K562 (cell line): ENCODE measurements around the gene IQGAP3. TPM values are rescaled to one million over a fixed set of nuclear protein-coding genes. Genes with fewer than 3 reads are reported as not detected.
A peak's percentile ranks its signal among the peaks of the same experiment; 100 is the strongest.

ENCODE experiments used
- BCL6 ChIP-seq: fragments of 250-450 bp; sonication (Bioruptor Pico); IDR thresholded peaks from 2 replicates; pipeline ENCODE4 v1.4.0; 2020
- CC2D1A ChIP-seq: fragments of 450-650 bp; IDR thresholded peaks from 2 replicates; pipeline ENCODE4 v1.6.1; 2017; ENCODE audit warnings: mild to moderate bottlenecking
- DNMT1 ChIP-seq: fragments of 450-650 bp; IDR thresholded peaks from 2 replicates; pipeline ENCODE4 v1.6.1; 2016; ENCODE audit warnings: antibody characterized with exemption, mild to moderate bottlenecking
- HNRNPUL1 ChIP-seq: fragments of 200-400 bp; formaldehyde crosslinking; IDR thresholded peaks from 2 replicates; pipeline ENCODE4 v1.6.1; 2017; ENCODE audit warnings: low read length
- NR2C2 ChIP-seq, 2 experiments: fragments of 200-800 bp in 1 of 2; sonication (Bioruptor generic) in 1 of 2; sonication (generic) in 1 of 2; formaldehyde crosslinking in 1 of 2; IDR thresholded peaks; 2 replicates each; pipeline versions ENCODE4 v1.6.1 to v1.8.0; 2016 to 2022; ENCODE audit warnings: mild to moderate bottlenecking in 1 of 2, missing compliant biosample characterization in 1 of 2, missing genetic modification characterization in 1 of 2, missing genetic modification reagents in 1 of 2
- RBM17 ChIP-seq: fragments of 200-400 bp; formaldehyde crosslinking; IDR thresholded peaks from 2 replicates; pipeline ENCODE4 v1.6.1; 2017; ENCODE audit warnings: low read depth, mild to moderate bottlenecking, low read length, borderline replicate concordance
- RFX7 ChIP-seq: fragments of 250-450 bp; sonication (Bioruptor Pico); IDR thresholded peaks from 2 replicates; pipeline ENCODE4 v1.5.1; 2021; ENCODE audit warnings: mild to moderate bottlenecking
- SMARCA5 ChIP-seq: fragments of 450-650 bp; IDR thresholded peaks from 2 replicates; pipeline ENCODE4 v1.6.1; 2016
- TAF9B ChIP-seq: fragments of 450-650 bp; IDR thresholded peaks from 2 replicates; pipeline ENCODE4 v1.6.1; 2018; ENCODE audit warnings: mild to moderate bottlenecking; ENCODE audit not compliant: partially characterized antibody
- TARDBP ChIP-seq: fragments of 450-650 bp; IDR thresholded peaks from 2 replicates; pipeline ENCODE4 v1.6.1; 2016
- XRCC5 ChIP-seq: fragments of 200-400 bp; formaldehyde crosslinking; IDR thresholded peaks from 2 replicates; pipeline ENCODE4 v1.6.1; 2017; ENCODE audit warnings: low read depth, mild to moderate bottlenecking, low read length
- ZFX ChIP-seq: sonication (generic); formaldehyde crosslinking; IDR thresholded peaks from 2 replicates; pipeline ENCODE4 v1.8.0; 2022; ENCODE audit warnings: mild to moderate bottlenecking, missing genetic modification reagents, moderate library complexity
- ZNF253 ChIP-seq: fragments of 250-450 bp; sonication (Bioruptor Pico); conservative IDR thresholded peaks from 2 replicates; pipeline ENCODE4 v1.6.1; 2021; ENCODE audit warnings: mild to moderate bottlenecking
- ZNF586 ChIP-seq: fragments of 450-650 bp; formaldehyde crosslinking; conservative IDR thresholded peaks from 2 replicates; pipeline ENCODE4 v1.4.0; 2020; ENCODE audit warnings: mild to moderate bottlenecking, moderate library complexity
- polyA plus RNA-seq, 8 experiments: library from polyadenylated mRNA; depleted of rRNA in 4 of 8; stranded (reverse) in 5 of 8; unstranded in 3 of 8; fragments of >200 nt; fragmentation: Nextera tagmentation in 2 of 8; fragmentation: Illumina TruSeq in 1 of 8; extraction: Ambion mirVana in 2 of 8; extraction: Trizol in 1 of 8; gene quantifications; 2 replicates each; pipeline versions ENCODE4 v1.2.1 to v1.2.3, GENCODE V29; 2011 to 2014; ENCODE audit warnings: inconsistent platforms in 1 of 8, missing spikeins in 1 of 8
- total RNA-seq, 7 experiments: library from RNA; depleted of rRNA in 6 of 7; stranded (reverse); fragments of >200 nt in 6 of 7; fragmentation: Illumina TruSeq in 2 of 7; extraction: Trizol in 2 of 7; gene quantifications; 2 replicates each; pipeline versions ENCODE4 v1.2.1 to v1.2.3, GENCODE V29; 2011 to 2021; ENCODE audit warnings: low replicate concordance in 1 of 7
- TF ChIP-seq, protein P1 (sequence below), 2 experiments: fragments of 450-650 bp; IDR thresholded peaks; 2 replicates each; pipeline ENCODE4 v1.6.1; 2016
- TF ChIP-seq, protein P2 (sequence below): fragments of 200-800 bp; sonication (Bioruptor generic); IDR thresholded peaks from 2 replicates; pipeline ENCODE4 v1.6.1; 2017; ENCODE audit warnings: missing genetic modification characterization, missing compliant biosample characterization
- TF ChIP-seq, protein P3 (sequence below), 2 experiments: fragments of 450-650 bp; formaldehyde crosslinking in 1 of 2; IDR thresholded peaks; 2 replicates each; pipeline versions ENCODE4 v1.4.0 to v1.6.1; 2014 to 2020; ENCODE audit warnings: mild to moderate bottlenecking in 2 of 2, borderline replicate concordance in 1 of 2, low read depth in 1 of 2

IQGAP3 gene
- total and polyA plus RNA-seq, 9 of the 15 experiments (the other 6 are each of a cell fraction or from before 2014, with no cell fraction given) = 1.4 to 16.6 (median 11.9) TPM

DNA sequence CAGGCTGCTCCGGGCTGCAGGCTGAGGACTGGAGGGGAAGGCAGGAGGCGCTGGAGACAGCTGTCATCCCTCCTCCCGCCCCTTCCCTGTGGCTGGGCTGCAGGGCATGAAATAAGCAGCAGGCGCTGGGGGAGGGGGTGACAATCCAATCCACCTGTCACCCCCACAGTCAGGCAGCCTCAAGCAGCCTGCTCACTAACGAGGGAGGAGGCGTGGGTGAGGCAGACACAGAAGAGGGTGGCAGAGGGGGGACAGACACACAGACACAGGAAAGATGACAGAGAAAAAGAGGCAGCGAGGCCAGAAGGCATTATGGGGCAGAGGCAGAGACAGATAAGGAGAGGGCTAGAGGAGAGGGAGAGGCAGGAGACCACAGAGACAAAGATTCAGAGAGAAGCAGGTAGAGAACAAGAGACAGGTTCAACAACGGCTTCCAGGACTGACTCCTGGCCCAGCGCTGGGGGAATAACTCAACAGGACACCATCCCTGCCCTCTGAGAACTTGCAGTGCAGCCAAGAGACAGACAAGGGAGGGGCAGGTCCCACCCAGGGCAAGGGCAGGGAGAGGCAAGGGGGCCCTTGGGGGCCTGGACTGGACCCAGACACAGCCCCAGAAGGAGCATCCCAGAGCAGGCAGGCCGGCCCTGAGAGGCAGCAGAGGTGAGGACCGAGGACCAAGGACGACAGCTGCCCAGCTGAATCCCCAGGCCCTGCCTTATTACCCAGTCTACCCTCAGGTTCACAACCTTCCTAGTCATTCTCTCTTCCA is 83.0 kb downstream of the IQGAP3 start (continued):
- no peak for TF ChIP-seq ZFX (CRISPR knock-in tag)
- no peak for TF ChIP-seq TARDBP
- no peak for TF ChIP-seq ZNF253 (CRISPR knock-in tag)
- TF ChIP-seq RFX7 (CRISPR knock-in tag) = no peak
- TF ChIP-seq CC2D1A = no peak
- TF ChIP-seq NR2C2 (CRISPR knock-in tag; IDR thresholded peaks at IDR 0.05) = no peak
- TF ChIP-seq NR2C2 (tag; IDR thresholded peaks at IDR 0.05) = no peak
- no peak for TF ChIP-seq ZNF586 (CRISPR knock-in tag)
- no peak for TF ChIP-seq TAF9B
- TF ChIP-seq, protein P1, sequence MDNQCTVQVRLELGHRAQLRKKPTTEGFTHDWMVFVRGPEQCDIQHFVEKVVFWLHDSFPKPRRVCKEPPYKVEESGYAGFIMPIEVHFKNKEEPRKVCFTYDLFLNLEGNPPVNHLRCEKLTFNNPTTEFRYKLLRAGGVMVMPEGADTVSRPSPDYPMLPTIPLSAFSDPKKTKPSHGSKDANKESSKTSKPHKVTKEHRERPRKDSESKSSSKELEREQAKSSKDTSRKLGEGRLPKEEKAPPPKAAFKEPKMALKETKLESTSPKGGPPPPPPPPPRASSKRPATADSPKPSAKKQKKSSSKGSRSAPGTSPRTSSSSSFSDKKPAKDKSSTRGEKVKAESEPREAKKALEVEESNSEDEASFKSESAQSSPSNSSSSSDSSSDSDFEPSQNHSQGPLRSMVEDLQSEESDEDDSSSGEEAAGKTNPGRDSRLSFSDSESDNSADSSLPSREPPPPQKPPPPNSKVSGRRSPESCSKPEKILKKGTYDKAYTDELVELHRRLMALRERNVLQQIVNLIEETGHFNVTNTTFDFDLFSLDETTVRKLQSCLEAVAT (IDR thresholded peaks at IDR 0.05) = peak in 1 of 2 experiments; percentile 84; a peak in 2 of 4 replicates
- no peak for TF ChIP-seq HNRNPUL1
- no peak for TF ChIP-seq XRCC5
- TF ChIP-seq SMARCA5 = 0 out of 2 replicates have a peak, but pooled peaks have one; percentile 35
- TF ChIP-seq, protein P2, sequence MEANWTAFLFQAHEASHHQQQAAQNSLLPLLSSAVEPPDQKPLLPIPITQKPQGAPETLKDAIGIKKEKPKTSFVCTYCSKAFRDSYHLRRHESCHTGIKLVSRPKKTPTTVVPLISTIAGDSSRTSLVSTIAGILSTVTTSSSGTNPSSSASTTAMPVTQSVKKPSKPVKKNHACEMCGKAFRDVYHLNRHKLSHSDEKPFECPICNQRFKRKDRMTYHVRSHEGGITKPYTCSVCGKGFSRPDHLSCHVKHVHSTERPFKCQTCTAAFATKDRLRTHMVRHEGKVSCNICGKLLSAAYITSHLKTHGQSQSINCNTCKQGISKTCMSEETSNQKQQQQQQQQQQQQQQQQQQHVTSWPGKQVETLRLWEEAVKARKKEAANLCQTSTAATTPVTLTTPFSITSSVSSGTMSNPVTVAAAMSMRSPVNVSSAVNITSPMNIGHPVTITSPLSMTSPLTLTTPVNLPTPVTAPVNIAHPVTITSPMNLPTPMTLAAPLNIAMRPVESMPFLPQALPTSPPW (CRISPR knock-in tag) = peak; percentile 26; the same call in 1 of the 2 replicates
- no peak for TF ChIP-seq RBM17
- TF ChIP-seq, protein P3, sequence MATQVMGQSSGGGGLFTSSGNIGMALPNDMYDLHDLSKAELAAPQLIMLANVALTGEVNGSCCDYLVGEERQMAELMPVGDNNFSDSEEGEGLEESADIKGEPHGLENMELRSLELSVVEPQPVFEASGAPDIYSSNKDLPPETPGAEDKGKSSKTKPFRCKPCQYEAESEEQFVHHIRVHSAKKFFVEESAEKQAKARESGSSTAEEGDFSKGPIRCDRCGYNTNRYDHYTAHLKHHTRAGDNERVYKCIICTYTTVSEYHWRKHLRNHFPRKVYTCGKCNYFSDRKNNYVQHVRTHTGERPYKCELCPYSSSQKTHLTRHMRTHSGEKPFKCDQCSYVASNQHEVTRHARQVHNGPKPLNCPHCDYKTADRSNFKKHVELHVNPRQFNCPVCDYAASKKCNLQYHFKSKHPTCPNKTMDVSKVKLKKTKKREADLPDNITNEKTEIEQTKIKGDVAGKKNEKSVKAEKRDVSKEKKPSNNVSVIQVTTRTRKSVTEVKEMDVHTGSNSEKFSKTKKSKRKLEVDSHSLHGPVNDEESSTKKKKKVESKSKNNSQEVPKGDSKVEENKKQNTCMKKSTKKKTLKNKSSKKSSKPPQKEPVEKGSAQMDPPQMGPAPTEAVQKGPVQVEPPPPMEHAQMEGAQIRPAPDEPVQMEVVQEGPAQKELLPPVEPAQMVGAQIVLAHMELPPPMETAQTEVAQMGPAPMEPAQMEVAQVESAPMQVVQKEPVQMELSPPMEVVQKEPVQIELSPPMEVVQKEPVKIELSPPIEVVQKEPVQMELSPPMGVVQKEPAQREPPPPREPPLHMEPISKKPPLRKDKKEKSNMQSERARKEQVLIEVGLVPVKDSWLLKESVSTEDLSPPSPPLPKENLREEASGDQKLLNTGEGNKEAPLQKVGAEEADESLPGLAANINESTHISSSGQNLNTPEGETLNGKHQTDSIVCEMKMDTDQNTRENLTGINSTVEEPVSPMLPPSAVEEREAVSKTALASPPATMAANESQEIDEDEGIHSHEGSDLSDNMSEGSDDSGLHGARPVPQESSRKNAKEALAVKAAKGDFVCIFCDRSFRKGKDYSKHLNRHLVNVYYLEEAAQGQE (IDR thresholded peaks at IDR 0.05; ENCODE audit: borderline replicate concordance) = 0 out of 2 replicates have a peak, but pooled peaks have one; percentile 3
- TF ChIP-seq, protein P3 (CRISPR knock-in tag; IDR thresholded peaks at IDR 0.05; ENCODE audit: low read depth) = no peak
- no peak for TF ChIP-seq DNMT1
- no peak for TF ChIP-seq BCL6 (CRISPR knock-in tag)
